ENCODE results near the gene ATP5IF1. TPM values are rescaled to one million over a fixed set of nuclear protein-coding genes. Genes with fewer than 3 reads are reported as not detected.

The ATP5IF1 gene
- total and polyA plus RNA-seq, 2 of the 8 experiments (the other 6 are each of a cell fraction or from before 2014, with no cell fraction given), result 198 to 242 TPM

DNA sequence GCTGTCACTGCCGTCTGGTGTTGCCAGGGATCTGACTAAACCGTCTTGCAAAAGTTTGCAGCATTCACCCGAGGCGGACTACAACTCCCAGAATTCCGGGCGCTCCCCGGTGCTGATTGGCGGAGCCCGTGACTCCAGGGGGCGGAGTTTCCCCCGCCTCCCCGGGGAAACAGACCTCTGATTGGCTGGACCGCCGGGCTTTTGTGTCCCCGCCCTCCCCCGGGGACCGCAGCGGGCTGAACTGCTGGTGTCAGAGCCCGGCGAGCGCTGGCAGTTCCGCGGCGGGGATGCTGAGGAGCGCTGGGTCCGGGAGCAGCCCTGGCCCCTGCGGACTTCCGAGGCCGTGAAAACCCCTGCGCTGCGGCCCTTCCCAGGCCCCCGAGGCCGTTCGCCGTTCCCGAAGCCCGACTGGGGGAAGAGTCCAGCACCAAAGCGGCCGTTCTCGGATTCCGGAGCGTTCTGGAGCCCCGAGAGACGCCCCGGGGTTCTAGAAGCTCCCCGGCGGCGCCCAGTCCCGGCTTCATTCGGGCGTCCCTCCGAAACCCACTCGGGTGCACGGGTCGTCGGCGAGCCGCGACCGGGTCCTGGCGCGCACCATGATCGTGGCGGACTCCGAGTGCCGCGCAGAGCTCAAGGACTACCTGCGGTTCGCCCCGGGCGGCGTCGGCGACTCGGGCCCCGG, 23.5 kb downstream of the ATP5IF1 start, which contains the start of gene SESN2 (continued):
- TF ChIP-seq POU5F1 (IDR thresholded peaks at IDR 0.05; ENCODE audit: low read depth, low read length) (no peak), CHD2 (IDR thresholded peaks at IDR 0.05; ENCODE audit: low read length) (no peak), CBX5 (IDR thresholded peaks at IDR 0.05; ENCODE audit: low read depth, low read length) (no peak), RAD21 (IDR thresholded peaks at IDR 0.05 in 1 of 2, conservative IDR thresholded peaks at IDR 0.05 in 1 of 2; ENCODE audit: low read depth in 2 of 2, low read length in 2 of 2) (no peak), ZNF274 (IDR thresholded peaks at IDR 0.05; ENCODE audit: borderline replicate concordance, extremely low read depth, low read length) (no peak), TAF1 (IDR thresholded peaks at IDR 0.05; ENCODE audit: low read depth, low read length) (peak; percentile 95), SP4 (IDR thresholded peaks at IDR 0.05; ENCODE audit: low read length) (no peak), CHD1 (IDR thresholded peaks at IDR 0.05; ENCODE audit: low read depth, low read length) (no peak), GABPA (IDR thresholded peaks at IDR 0.05; ENCODE audit: borderline replicate concordance, insufficient read depth, low read length) (no peak), CREB1 (IDR thresholded peaks at IDR 0.05) (peak; percentile 9; the same call in 1 of the 2 replicates), CBX8 (IDR thresholded peaks at IDR 0.05; ENCODE audit: borderline replicate concordance, low read depth, low read length) (no peak), GTF2F1 (IDR thresholded peaks at IDR 0.05; ENCODE audit: borderline replicate concordance, low read depth, low read length) (no peak), YY1 (IDR thresholded peaks at IDR 0.05; ENCODE audit: low read depth, low read length) (no peak), SRF (IDR thresholded peaks at IDR 0.05; ENCODE audit: low read depth, low read length) (no peak), NANOG (IDR thresholded peaks at IDR 0.05; ENCODE audit: insufficient read depth, low read depth, low read length, poor library complexity, severe bottlenecking) (no peak), CTBP2 (IDR thresholded peaks at IDR 0.05; ENCODE audit: borderline replicate concordance, insufficient read depth, insufficient read length, low read length) (no peak), EGR1 (IDR thresholded peaks at IDR 0.05; ENCODE audit: borderline replicate concordance, low read depth, low read length) (no peak)
- TF ChIP-seq, protein P1, sequence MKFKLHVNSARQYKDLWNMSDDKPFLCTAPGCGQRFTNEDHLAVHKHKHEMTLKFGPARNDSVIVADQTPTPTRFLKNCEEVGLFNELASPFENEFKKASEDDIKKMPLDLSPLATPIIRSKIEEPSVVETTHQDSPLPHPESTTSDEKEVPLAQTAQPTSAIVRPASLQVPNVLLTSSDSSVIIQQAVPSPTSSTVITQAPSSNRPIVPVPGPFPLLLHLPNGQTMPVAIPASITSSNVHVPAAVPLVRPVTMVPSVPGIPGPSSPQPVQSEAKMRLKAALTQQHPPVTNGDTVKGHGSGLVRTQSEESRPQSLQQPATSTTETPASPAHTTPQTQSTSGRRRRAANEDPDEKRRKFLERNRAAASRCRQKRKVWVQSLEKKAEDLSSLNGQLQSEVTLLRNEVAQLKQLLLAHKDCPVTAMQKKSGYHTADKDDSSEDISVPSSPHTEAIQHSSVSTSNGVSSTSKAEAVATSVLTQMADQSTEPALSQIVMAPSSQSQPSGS (IDR thresholded peaks at IDR 0.05; ENCODE audit: low read length), result no peak
- TF ChIP-seq, protein P2, sequence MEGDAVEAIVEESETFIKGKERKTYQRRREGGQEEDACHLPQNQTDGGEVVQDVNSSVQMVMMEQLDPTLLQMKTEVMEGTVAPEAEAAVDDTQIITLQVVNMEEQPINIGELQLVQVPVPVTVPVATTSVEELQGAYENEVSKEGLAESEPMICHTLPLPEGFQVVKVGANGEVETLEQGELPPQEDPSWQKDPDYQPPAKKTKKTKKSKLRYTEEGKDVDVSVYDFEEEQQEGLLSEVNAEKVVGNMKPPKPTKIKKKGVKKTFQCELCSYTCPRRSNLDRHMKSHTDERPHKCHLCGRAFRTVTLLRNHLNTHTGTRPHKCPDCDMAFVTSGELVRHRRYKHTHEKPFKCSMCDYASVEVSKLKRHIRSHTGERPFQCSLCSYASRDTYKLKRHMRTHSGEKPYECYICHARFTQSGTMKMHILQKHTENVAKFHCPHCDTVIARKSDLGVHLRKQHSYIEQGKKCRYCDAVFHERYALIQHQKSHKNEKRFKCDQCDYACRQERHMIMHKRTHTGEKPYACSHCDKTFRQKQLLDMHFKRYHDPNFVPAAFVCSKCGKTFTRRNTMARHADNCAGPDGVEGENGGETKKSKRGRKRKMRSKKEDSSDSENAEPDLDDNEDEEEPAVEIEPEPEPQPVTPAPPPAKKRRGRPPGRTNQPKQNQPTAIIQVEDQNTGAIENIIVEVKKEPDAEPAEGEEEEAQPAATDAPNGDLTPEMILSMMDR (IDR thresholded peaks at IDR 0.05; ENCODE audit: control extremely low read depth in 1 of 3, insufficient read depth in 1 of 3, low read depth in 1 of 3, low read length in 3 of 3), result no peak

All from H1 (cell line).